ENCODE results near the gene DEDD. TPM values are rescaled to one million over a fixed set of nuclear protein-coding genes. Genes with fewer than 3 reads are reported as not detected.

The DEDD gene
- total and polyA plus RNA-seq, 10 of the 15 experiments (the other 5 are each of a cell fraction or from before 2014, with no cell fraction given) = 13.6 to 33.9 (median 30.3) TPM

GRCh38 chr1:161119092-161119903, 13.2 kb downstream of the DEDD start (continued):
- TF ChIP-seq REST (IDR thresholded peaks at IDR 0.05; ENCODE audit: low read depth, low read length) (no peak), IKZF1 (conservative IDR thresholded peaks at IDR 0.05) (0 out of 2 replicates have a peak, but pooled peaks have one; percentile 21), SMC3 (IDR thresholded peaks at IDR 0.05; ENCODE audit: borderline replicate concordance, low read length) (no peak), USF2 (IDR thresholded peaks at IDR 0.05; ENCODE audit: borderline replicate concordance, low read depth, low read length) (no peak), RAD21 (IDR thresholded peaks at IDR 0.05; ENCODE audit: insufficient read depth, low read depth, low read length) (peak; percentile 41; the same call in 1 of the 2 replicates), SKIL (IDR thresholded peaks at IDR 0.05; ENCODE audit: low read depth, poor library complexity, severe bottlenecking) (no peak), CREB1 (IDR thresholded peaks at IDR 0.05; ENCODE audit: low read depth) (peak; percentile 86), ZNF687 (IDR thresholded peaks at IDR 0.05) (peak; percentile 91), ZNF217 (IDR thresholded peaks at IDR 0.05) (no peak), E2F8 (IDR thresholded peaks at IDR 0.05; ENCODE audit: low read depth, partially characterized antibody) (no peak), ATF3 (IDR thresholded peaks at IDR 0.05; ENCODE audit: borderline replicate concordance, extremely low read depth, low read depth, low read length) (no peak), MTA3 (IDR thresholded peaks at IDR 0.05; ENCODE audit: borderline replicate concordance, low read length) (no peak), MAX (IDR thresholded peaks at IDR 0.05; ENCODE audit: low read depth, low read length) (0 out of 2 replicates have a peak, but pooled peaks have one; percentile 27)

Measured in GM12878 (cell line).